Activated T-cell treated with anti-CD3 and anti-CD28 coated beads, Interleukin-2, amount 50 U/mL, for 24 hours (primary cell): ENCODE measurements around the gene ATP9A.
"Not testable (repeated sequence)": the region's sequence is repeated elsewhere in the genome, so short reads cannot be mapped to it uniquely, and the experiment has no call there.

ENCODE experiments used
- DNase-seq: peaks from one replicate; pipeline ENCODE4 v3.0.0-alpha.2; 2020
- H3K27ac Mint-ChIP-seq: 2 replicates; pipeline ENCODE4 v1.8.0; 2020; ENCODE audit warnings: mild to moderate bottlenecking, mixed read lengths
- H3K27me3 Mint-ChIP-seq: 2 replicates; pipeline ENCODE4 v1.8.0; 2020; ENCODE audit warnings: mixed read lengths
- H3K36me3 Mint-ChIP-seq: 2 replicates; pipeline ENCODE4 v1.8.0; 2020; ENCODE audit warnings: low read depth, mixed read lengths
- H3K4me1 Mint-ChIP-seq: 2 replicates; pipeline ENCODE4 v1.8.0; 2020; ENCODE audit warnings: low read depth, mixed read lengths
- H3K4me3 Mint-ChIP-seq: 2 replicates; pipeline ENCODE4 v1.8.0; 2020; ENCODE audit warnings: mild to moderate bottlenecking, moderate library complexity, mixed read lengths
- H3K9me3 Mint-ChIP-seq: 2 replicates; pipeline ENCODE4 v1.8.0; 2020; ENCODE audit warnings: mixed read lengths

Gene ATP9A, protein sequence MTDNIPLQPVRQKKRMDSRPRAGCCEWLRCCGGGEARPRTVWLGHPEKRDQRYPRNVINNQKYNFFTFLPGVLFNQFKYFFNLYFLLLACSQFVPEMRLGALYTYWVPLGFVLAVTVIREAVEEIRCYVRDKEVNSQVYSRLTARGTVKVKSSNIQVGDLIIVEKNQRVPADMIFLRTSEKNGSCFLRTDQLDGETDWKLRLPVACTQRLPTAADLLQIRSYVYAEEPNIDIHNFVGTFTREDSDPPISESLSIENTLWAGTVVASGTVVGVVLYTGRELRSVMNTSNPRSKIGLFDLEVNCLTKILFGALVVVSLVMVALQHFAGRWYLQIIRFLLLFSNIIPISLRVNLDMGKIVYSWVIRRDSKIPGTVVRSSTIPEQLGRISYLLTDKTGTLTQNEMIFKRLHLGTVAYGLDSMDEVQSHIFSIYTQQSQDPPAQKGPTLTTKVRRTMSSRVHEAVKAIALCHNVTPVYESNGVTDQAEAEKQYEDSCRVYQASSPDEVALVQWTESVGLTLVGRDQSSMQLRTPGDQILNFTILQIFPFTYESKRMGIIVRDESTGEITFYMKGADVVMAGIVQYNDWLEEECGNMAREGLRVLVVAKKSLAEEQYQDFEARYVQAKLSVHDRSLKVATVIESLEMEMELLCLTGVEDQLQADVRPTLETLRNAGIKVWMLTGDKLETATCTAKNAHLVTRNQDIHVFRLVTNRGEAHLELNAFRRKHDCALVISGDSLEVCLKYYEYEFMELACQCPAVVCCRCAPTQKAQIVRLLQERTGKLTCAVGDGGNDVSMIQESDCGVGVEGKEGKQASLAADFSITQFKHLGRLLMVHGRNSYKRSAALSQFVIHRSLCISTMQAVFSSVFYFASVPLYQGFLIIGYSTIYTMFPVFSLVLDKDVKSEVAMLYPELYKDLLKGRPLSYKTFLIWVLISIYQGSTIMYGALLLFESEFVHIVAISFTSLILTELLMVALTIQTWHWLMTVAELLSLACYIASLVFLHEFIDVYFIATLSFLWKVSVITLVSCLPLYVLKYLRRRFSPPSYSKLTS

DNA sequence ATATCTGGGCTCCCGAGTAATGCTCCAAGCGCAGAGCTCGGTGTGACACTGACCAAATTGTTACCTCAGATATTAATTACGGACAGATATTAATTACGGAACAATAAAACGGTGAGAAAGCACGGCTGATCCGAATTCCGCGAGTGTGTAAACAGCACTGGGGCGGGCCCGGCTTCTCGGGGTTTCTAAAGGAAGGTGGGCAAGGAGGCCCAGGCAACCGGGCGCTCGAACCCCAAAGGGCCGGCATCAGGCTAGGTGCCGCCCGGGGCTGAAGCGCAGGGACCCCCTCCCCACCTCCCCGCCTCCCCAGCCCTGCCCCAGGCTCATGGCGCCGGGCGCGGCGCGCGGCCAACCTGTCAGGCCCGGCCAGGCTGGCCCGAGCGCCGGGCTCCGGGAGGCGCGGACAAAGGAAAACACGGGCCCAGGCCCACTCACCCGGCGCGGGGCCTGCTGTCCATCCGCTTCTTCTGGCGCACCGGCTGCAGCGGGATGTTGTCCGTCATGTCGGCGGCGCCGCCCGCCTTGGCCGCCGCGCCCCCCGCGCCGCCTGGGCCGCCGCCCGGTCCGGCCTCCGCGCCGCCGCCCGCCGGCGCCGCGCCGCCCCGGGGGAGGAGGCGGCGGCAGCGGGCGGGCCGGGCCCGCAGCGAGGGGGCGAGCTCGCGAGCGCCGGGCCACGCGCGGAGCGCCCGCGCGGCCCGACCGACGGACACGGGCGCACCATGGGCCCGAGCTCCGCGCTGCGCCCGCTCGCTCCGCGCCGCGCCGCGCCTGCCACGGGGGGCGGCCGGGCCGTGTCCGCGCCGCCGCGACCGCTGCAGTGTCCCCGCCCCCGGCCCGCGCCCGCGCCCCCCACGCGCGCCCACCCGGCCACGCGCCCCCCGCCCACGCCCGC, at the start of gene ATP9A:
Gene ATP9A, minus strand, starts transcription at position 524 of the 892 bp plus-strand sequence. Its CDS starts 21 bp downstream, at position 503.
- no peak for DNase-seq
- peaks cover 54% of the 10 kb centered on the region for H3K27me3 Mint-ChIP-seq
- peak within 1 kb of the TSS; percentile 6 for H3K27ac Mint-ChIP-seq
- no peaks in the 10 kb centered on the region for H3K36me3 Mint-ChIP-seq
- peak within 1 kb of the TSS; percentile 61 for H3K4me3 Mint-ChIP-seq
- H3K9me3 Mint-ChIP-seq: no peaks in the 10 kb centered on the region
- peaks cover 9% of the 10 kb centered on the region for H3K4me1 Mint-ChIP-seq

DNA sequence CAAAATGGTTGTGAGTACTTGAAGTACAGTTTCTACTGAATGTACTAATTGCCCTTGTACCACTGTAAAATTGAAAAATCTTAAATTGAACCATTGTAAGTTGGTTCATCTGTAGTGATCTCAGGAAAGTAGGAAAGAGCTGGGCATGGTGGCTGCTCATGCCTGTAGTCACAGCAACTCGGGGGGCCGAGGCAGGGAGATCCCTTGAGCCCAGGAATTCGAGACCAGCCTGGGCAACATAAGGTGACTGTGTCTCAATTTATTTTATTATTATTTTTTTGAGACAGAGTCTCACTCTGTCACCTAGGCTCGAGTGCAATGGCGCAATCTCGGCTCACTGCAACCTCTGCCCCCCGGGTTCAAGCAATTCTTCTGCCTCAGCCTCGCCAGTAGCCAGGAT, 48.7 kb upstream of the ATP9A start:
- not testable (repeated sequence) for H3K27me3 Mint-ChIP-seq, H3K36me3 Mint-ChIP-seq, H3K27ac Mint-ChIP-seq, H3K4me1 Mint-ChIP-seq, H3K4me3 Mint-ChIP-seq, DNase-seq, H3K9me3 Mint-ChIP-seq

DNA sequence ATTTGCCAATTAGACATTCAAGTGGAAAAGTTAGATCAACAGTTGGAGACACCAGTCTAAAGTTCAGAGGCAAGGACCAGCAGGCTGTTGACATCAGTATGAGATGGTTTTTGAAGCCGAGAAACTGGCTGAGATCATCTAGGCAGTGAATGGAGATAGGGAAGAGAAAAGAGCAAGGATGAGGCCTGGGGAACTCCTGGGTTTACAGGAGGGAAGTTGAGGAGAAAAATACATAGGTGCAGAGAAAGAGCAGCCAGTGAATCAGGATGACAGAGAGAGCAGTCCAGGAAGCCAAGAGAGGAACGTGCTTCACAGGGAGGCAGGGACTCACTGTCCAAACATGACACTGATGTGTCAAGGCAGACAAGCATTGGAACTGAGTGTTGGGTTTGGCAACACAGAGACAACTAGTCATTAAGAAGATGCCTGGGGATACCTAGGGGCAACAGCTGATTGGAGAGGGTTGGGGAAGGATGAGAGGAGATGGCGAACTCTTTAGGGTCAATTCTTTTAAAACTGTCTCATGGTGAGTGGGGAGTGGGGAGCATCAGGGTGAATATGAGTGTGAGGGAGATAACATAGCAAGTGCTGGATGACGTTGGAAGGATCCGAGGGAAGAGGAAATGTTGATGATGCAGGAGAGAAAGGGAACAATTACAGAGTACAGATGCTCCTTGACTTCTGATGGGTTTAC, 47.3 kb upstream of the ATP9A start:
- Mint-ChIP-seq H3K36me3 (no peaks in the 10 kb centered on the region), H3K4me3 (no peak overlapping the region), H3K27me3 (peaks cover 8% of the 10 kb centered on the region), H3K9me3 (no peaks in the 10 kb centered on the region), H3K4me1 (no peaks in the 10 kb centered on the region), H3K27ac (no peak overlapping the region)
- DNase-seq: no peak

DNA sequence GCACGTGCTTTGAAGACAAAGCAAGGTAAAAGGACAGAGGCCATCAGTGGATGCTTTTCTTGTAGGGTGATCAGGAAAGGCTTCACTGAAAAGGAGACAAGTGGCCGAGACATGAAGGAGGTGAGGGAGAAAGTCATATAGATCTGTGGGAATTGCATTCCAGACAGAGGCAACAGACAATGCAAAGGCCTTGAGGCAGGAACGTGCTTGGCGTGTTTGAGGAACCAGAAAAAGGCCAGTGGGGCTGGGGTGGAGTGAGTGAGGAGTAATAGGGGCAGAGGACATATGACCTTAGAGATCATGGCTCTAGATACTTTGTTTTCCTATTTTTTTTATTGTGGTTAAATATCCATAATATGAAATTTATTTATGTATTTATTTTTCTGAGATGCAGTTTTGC, 44.7 kb upstream of the ATP9A start:
- H3K36me3 Mint-ChIP-seq: no peaks in the 10 kb centered on the region
- no peaks in the 10 kb centered on the region for H3K9me3 Mint-ChIP-seq
- no peak overlapping the region for H3K4me3 Mint-ChIP-seq
- no peak overlapping the region for H3K27ac Mint-ChIP-seq
- H3K4me1 Mint-ChIP-seq: no peaks in the 10 kb centered on the region
- no peak for DNase-seq
- peaks cover 3% of the 10 kb centered on the region for H3K27me3 Mint-ChIP-seq

DNA sequence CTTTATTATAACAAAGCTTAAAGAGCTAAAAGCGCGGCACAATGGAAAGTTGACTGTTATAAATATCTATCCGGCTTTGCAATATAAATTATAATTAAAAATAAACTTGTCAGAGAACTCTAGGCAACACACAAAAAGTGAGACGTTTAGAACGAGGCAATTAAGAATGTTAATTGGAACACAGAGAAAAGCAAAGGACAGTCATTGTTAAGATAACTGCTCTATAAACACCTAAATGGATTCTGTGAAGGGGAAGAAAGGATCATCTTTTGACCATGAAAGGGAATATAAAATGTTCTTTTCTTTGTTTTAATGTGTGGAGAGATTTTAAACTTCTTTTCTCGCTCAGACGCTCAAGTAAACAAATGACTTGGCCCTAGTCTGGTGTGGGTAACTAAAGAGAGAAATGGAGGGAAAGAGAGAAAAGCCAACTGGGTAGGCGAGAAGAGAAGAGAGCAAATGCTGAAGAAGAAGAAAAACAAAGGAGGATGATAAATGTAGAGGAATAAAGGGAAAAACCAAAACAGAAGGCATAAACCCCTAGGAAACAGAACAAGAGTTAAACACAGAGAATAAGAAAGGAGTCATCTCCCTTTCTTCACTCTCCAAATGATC, 43.4 kb upstream of the ATP9A start:
- DNase-seq: no peak
- Mint-ChIP-seq H3K9me3 (no peaks in the 10 kb centered on the region), H3K4me1 (no peaks in the 10 kb centered on the region), H3K4me3 (no peak overlapping the region), H3K27me3 (peaks cover 6% of the 10 kb centered on the region), H3K36me3 (no peaks in the 10 kb centered on the region), H3K27ac (no peak overlapping the region)

DNA sequence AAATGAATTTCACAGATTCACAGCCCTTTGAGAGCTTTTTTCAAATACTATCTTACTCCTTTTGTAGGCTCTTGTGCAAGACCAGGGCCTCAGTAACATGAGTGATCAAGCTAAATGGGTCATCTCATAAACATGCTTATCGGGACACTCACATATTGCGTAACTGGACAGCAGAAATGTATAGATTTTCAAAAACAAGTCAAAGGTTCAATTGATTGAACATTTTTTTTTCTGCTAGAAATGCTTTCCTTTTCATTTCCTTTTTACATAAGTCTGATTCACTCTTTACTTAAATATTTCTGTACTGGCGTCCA, 42.8 kb upstream of the ATP9A start:
- Mint-ChIP-seq H3K4me3 (no peak overlapping the region), H3K27ac (no peak overlapping the region), H3K9me3 (no peaks in the 10 kb centered on the region), H3K4me1 (no peaks in the 10 kb centered on the region), H3K36me3 (no peaks in the 10 kb centered on the region), H3K27me3 (peaks cover 12% of the 10 kb centered on the region)
- no peak for DNase-seq

DNA sequence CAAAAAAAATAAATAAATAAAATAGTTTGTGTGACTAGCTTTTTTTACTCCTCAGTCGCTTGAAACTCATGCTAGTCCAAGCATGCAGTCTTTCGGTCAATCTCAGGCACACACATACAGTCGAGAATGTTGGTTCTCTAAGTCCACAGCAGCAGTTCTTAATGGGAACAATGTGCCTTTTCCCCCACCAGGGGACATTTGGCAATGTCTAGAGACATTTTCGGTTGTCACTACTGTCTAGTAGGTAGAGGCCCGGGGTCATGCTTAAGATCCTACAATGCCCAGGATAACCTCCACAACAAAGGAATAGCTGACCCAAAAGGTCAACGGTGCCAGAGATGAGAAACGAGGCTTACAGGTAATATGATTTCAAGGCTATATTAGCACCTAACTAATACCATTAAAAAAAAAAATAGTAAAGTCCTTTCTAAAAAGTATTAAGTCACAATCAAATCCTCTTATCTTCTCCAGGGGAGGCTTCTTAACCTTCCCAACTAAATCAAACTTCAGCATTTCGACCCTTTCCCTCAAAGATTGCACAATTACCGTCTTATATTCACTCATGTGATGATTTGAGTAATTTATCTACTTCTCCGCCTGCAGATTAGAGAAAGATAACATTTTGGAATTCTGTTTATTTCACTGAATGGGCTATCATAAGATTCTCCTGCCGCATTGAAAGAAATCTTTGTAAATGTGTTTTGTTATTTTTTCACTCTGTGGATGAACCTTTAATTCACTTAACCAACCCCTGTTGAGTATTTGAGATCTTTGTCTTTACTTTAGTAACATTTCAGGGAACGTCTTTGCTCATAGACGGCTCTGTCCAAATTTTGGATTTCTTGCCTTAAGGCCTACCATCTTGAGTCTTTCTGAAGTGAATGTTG, 42.2 kb upstream of the ATP9A start:
- Mint-ChIP-seq H3K27me3 (peaks cover 16% of the 10 kb centered on the region), H3K4me1 (no peaks in the 10 kb centered on the region), H3K36me3 (no peaks in the 10 kb centered on the region), H3K4me3 (no peak overlapping the region), H3K27ac (no peak overlapping the region), H3K9me3 (no peaks in the 10 kb centered on the region)
- no peak for DNase-seq

DNA sequence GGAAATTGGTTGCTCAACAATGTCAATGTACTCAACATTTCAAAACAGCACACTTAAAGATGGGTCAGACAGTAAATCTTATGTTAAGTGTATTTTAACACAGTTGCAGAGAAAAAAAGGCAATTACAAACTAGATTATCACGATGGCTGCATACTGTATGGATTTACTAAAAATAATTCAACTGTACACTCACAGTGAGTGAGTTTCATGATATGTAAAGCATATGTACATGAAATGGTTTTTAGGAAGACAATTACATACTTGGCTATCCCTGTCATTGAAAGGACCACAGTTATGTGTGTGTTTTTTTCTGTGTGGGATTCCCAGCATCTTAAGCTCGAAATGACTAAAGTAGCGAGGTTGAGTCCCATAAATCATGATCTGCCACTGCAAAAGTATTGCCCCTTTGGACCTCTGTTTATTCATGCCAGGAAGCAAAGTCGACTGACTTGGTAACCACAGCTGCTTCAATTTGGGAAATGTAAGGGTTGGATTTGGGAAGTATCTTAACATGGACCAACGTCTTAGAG, 39.6 kb upstream of the ATP9A start:
- peaks cover 30% of the 10 kb centered on the region for H3K27me3 Mint-ChIP-seq
- no peak overlapping the region for H3K4me3 Mint-ChIP-seq
- no peak overlapping the region for H3K27ac Mint-ChIP-seq
- DNase-seq: no peak
- no peaks in the 10 kb centered on the region for H3K4me1 Mint-ChIP-seq
- no peaks in the 10 kb centered on the region for H3K9me3 Mint-ChIP-seq
- H3K36me3 Mint-ChIP-seq: no peaks in the 10 kb centered on the region

DNA sequence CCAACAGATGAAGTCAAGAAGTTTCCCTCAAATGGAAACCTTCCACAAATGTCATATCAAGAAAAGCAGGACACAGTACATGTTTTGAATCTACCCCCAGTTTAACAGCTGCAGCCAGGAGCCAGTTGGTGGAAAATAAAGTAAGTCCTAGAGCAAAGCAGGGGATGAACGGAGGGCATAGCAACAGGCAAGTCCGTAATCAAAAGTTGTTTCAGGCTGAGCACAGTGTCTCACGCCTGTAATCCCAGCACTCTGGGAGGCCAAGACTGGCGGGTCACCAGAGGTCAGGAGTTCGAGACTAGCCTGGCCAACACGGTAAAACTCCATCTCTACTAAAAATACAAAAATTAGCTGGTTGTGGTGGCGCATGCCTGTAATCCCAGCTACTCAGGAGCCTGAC, 36.6 kb upstream of the ATP9A start:
- Mint-ChIP-seq H3K36me3 (no peaks in the 10 kb centered on the region), H3K4me1 (peaks cover 12% of the 10 kb centered on the region), H3K4me3 (no peak overlapping the region), H3K27ac (no peak overlapping the region), H3K9me3 (no peaks in the 10 kb centered on the region), H3K27me3 (peaks cover 56% of the 10 kb centered on the region)
- no peak for DNase-seq

DNA sequence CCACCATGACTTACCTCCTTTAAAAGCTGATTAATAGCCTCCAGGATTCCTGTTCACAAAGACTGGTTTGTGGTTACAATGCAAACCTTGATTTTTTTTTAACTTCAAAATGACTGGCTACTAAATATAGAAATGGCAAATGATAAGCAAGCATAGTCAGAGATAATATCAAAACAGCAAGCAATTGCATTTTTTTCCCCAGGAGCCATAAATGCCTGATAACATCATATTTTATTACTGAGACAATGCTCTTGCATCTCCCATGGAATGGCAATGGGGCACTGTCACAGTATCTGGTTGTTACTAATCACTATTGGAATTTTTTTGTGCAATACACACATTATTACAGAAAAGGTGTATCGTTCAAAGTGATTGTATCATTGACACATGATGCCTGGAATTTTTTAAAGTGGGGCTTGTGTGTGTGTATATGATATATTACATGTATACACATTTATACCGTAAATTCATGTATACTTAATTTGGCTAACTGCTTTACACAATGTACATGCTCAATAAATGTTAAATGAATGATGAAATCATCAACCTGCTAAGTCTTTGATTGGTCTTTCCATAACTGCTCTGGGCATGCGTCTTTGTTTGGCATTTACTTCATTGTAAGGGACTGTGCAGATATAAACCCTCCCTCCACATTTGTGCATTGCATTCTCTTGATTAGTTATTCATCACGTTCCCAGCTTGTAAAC, 35.1 kb upstream of the ATP9A start:
- H3K4me1 Mint-ChIP-seq: peaks cover 13% of the 10 kb centered on the region
- no peak for DNase-seq
- H3K9me3 Mint-ChIP-seq: no peaks in the 10 kb centered on the region
- H3K4me3 Mint-ChIP-seq: no peak overlapping the region
- peaks cover 70% of the 10 kb centered on the region for H3K27me3 Mint-ChIP-seq
- no peaks in the 10 kb centered on the region for H3K36me3 Mint-ChIP-seq
- H3K27ac Mint-ChIP-seq: no peak overlapping the region

DNA sequence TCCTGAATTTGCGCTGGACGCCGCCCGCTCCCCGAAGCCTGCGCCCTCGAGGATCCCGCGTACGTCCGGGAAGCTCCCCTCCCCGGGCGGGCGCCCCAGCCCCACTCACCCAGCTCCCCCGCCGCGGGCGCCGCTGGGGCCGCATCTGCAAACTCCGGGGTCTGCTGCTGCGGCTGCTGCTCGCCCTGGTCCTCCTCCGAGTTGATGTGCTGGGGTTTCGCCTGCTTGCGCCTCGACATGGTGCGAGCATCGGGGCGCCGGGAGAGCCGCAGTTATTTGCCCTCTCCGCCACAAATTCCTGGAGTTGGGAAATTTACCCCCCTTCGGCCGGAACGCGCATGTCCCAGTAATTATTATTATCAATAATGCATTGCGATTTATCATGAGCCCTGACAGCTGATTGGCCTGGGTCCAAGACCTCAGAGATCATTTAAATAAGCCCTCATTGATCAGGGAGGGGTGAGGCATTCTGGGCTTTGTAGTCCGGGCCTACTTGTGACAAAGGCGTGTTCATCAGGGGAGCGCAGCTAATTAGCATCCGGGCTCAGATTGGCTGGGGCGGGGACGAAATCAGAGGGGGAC, 34.1 kb upstream of the ATP9A start, which contains the start of gene SALL4:
Gene SALL4, minus strand, starts transcription at position 352 of the 582 bp plus-strand sequence. Its CDS starts 113 bp downstream, at position 239.
- Mint-ChIP-seq H3K27me3 (peaks cover 80% of the 10 kb centered on the region), H3K4me1 (peaks cover 13% of the 10 kb centered on the region), H3K4me3 (no peak within 1 kb of the TSS), H3K27ac (no peak within 1 kb of the TSS), H3K36me3 (no peaks in the 10 kb centered on the region), H3K9me3 (no peaks in the 10 kb centered on the region)
- DNase-seq: no peak

DNA sequence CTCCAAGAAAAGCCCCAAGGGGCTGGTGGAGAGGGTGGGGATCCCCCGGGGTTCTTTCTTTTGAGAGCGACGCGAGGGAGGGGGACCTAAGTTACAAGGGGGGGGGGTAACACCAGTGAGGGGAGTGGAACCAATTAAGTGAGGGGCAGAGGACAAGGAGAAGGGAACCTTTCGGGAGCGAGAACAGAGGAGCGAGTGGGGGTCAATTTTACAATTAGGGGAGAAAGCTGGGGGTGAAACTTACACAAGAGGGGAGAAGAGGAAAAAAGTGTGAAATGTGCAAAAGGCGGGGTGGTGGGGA, 33.6 kb upstream of the ATP9A start:
- H3K4me3 Mint-ChIP-seq: no peak overlapping the region
- peaks cover 80% of the 10 kb centered on the region for H3K27me3 Mint-ChIP-seq
- H3K4me1 Mint-ChIP-seq: peaks cover 13% of the 10 kb centered on the region
- H3K36me3 Mint-ChIP-seq: no peaks in the 10 kb centered on the region
- no peaks in the 10 kb centered on the region for H3K9me3 Mint-ChIP-seq
- H3K27ac Mint-ChIP-seq: no peak overlapping the region
- DNase-seq: no peak
